HS-27A (cell line): ENCODE data around the gene SNORC.

Experiments
- DNase-seq: peaks from one replicate; pipeline ENCODE4 v3.0.0-alpha.2; 2012; ENCODE audit warnings: low read depth, missing footprints

SNORC gene

DNA sequence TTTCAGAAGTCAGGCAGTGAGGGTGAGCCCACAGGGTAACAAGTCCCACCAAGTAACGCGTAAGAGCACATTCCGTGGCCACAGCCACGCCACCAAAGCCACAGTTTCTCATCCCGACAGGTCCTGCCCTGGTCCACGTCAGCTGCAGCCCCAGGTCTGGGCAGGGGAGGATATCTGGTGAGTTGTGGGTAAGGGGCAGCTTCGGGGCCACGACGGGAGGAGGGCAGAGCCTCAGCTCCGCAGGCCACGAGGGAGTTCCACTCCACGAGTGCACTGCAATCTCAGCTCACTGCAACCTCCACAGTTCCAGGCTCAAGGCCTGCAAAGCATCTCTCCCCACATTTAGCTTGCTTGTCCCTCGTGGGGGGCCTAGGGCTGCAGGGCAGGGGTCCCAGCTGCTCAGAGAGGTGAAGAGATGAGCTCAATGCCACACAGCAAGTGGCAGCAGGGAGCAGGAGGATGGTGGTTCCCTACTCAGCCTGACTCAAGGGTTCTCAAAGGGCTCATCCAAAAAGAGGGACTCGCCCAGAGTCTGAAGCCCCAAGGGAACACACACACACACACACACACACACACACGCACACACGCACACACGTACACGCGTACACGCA, 12.5 kb downstream of the SNORC start:
- DNase-seq = no peak

DNA sequence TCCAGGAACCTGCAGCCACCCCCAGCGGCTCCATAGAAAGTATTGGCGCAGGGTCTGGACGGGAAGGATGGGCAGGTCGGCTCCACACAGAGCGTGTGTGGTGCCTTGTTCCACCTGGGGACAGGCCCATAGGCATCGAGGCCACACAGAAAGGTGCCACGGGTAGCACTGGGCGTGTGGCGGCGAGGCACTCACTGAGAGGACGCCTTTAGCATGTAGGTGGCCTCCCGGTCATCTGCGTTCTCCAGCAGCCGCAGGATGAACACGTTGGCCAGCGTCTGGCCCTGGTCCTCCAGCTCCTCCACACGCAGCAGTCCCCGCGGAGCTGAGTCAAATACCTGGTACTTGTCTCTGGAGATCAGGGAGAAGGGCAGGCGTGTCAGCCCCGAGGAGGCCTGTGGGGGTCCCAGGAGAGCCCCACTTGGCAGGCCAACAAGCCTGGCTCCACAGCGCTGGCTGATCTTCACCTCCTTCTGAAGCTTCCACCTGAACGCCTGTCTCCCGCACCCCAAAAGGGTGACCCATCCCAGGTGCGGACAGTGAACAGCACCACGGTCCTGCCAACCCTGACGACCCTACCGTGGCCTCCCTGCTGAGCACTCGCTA, 13.2 kb downstream of the SNORC start:
- DNase-seq = no peak

DNA sequence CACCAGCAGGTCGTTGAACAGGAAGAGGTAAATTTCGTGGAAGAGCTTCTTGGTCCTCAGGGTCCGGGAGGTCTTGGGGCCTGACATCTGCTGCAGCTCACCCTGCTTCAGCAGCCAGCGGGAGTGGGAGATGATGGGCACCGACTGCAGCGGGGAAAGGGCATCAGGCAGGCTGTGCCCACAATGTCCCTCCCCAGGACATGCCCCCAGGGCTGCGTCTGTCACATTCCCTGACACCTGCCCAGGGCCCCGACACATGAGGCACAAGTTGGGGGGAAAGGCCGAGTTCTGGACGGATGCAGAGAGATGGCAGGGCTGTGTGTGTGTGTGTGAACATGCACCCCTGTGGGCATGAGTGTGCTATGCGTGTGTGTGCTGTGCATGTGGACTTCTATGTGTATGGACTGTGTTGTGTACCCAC, 13.9 kb downstream of the SNORC start:
- no peak for DNase-seq

DNA sequence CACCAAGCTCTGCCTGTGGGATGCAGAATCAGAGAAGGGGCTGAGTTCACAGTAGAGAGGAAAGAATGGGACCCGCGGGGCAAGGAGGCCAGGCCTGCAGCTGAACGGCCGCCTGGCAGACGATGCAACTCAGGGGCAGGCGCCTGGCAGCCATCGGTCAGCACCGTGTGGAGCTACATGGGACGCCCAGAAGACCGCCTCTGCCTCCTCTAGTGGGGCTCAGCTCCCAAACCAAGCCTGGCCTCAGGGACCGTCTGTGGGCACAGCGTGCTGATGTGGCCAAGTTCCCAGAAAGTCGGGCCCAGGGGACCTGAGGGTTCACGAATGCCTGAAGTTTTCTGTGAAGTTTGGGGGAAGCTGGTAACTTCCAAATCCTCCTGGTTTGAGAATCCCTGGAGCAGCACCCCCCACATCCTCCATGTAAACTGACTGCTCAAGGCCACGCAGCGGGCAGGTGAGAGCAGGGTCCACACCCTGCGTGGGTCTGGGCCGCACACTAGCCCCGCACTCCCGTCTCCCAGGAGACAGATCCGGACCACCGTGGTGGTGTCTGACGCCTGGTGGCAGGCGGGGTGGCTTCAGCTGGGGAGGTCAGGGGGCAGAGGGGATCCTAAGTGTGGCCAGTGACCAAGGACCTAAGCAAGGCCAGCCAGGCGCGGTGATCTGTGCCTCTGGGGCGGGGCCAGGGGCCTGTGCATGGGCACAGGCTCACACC, 14.6 kb downstream of the SNORC start:
- DNase-seq = no peak

DNA sequence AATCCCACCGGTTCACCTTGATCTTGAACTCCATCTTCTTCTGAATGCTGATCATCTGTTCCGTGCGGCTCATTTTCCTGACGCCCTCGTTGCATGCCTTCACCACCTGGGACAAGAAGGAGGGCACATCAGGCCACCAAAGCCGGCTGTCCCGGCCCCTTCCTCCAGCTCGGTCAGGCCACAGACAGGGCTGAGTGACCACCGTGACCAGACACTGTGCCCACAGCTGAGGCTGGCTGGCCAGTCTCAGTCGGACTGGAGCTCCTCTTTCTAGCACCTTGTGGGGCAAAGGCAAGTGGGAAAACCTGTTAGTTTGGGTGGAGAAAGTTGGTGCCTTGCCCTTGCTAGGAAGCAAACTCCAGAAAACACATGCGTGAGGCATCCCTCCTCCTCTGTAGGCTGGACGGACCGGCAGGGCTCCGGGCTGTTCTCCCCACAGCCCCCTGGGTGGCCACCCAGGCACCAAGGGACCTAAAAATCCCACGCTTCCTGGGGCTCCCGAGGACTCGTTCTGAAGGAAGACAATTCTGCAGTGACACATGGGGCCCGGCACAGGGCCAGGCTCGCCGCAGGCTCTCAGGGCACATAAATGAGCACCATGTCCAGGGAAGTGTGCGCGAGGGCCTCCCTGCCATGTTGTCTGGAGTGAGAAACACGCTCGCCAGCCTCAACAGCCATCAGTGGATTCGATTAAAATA, 15.3 kb downstream of the SNORC start:
- DNase-seq = no peak

DNA sequence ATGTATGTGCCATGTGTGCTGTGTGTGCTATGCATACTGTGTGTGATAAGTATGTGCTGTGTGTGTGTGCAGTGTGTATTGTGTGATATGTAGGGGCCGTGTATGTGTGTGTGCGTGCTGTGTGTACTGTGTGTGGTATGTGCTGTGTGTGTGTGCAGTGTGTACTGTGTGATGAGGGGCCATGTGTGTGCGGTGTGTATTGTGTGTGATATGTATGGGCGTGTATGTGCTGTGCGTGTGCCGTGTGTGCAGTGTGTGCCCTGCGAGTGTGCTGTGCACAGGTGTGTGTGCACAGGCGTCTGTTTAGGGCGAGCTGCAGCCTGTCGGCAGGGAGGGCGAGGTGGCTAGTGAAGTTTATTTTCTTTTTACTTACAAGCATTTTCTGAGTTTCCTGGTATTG, 16.1 kb downstream of the SNORC start:
- DNase-seq = no peak

DNA sequence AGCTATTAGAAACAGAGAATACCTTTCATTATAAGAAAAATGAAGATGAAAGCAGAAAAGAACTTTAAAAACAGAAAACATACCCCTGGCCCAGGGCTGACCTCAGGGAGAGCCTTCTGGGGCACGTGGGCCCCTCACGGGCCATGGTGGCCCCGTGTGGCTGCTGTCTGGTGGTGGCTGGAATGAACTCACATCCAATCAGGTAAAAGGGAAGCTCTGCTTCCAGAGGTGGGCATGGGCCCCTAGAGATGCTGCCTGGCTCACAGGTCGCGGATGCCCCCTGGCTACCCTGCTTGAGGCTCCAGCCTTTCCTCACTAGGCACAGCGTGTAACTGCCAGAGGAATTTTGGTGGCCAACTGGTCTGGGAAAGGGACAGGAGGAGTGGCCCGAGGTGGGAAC, 16.6 kb downstream of the SNORC start:
- no peak for DNase-seq

DNA sequence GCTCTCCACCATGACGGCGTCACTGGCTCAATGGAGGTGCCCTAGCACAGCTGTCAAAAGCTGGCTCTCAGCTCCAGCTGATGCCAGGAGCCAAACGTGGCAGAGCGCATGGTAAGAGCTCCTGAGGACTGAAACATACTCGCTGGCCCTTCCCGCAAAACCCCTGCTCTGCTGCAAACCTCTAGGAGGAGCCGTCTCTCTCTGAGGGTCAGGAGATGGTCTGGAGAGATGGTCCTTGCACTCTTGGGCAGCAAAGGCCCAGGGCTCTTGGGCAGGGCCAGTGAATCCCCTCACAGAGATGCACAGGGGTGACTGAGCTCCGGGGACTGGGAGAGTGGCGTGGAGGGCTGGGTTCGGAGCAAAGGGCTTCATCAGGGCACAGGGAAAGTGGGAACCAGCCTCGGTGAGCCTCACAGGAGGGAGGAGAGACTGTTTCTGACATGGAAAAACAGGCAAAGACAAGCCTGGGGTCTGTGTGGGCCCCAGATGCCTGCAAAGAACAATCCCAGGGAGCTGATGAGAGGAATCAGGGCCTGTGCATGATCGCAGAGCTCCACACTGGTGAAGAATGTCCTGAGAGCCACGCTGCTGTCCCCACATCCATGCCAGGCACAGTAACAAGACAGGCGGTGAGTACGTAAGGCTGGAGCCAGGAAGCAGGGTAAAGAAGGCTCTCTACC, 17.2 kb downstream of the SNORC start:
- no peak for DNase-seq

DNA sequence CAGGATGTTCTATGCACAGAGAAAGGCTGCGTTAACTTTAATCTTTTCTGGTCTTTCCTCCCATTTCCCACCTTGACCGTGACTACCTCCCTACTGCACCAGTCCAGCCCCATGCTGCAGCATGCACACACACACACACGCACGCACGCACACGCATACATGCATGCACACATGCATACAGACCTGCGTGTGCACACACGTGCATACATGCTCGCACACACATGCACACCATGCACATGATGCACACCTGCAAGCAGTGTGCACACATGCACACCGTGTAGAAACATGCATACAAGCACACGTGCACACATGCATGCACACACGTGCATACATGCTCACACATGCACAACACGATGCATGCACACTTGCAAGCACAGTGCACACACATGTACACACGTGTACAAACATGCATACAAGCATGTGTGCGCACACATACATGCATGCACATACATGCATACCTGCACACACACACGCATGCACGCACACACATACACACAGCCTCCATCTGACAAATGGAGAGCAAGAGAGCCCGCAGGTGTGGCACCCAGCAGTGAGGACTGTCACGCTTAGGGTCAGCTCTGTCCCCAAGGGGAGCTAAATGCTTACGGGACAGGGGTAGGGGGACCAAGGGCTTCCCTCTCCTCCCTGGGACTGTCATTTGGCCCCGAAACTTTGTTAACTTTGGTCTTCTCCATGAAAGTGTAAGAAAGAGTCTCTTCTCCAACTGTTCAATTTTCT, 18.2 kb downstream of the SNORC start:
- DNase-seq = no peak

DNA sequence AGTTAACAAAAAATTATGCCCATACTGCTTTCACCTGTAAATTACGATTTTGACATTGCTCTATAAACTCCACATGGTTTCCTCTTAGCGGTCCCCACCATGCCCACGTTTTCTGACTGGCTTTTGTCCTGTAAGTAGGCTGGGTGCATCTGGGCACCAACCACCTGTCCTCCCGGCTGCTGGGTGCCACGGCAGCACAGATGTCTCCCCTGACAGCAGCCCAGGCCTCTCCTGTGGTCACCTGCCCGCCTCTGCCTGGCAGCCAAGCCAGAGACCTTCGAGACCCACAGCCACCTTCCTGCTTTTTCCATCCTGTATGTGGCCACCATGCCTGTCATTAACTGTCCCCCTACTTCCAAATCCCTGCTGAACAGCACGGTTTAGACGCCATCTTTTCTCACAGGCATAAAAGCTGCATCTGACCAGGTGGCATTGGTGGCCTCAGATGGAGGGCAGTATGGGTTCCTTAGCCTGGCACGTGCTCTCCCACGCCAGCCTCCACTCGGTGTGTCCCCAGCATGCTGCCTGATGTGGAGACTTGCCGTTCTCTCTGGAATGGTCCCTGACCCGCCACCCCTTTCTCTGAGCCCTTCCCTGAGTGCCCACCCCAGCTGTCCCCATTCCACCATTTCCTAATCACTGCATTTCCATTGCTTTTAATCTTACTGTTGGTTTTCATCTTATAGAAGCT, 18.9 kb downstream of the SNORC start:
- no peak for DNase-seq

DNA sequence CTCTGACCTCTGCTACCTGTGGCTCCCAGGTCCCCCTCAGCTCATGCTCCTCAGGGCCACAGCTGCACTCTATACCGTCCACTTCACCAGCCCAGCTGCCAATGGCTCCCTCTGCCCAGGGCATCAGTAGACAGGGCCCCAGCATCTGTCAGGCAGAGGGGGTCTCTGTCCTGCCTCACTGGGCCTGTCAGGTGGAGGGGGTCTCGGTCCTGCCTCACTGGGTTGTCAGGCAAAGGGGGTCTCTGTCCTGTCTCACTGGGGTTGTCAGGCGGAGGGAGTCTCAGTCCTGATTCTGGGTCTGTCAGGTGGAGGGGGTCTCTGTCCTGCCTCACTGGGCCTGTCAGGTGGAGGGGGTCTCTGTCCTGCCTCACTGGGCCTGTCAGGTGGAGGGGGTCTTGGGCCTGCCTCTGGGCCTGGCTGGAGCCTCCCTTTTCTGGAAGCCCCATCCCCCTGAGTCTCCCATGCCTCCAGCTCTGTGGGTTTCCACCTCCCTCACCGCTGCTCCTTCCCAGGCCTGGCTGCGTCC, 19.9 kb downstream of the SNORC start:
- no peak for DNase-seq

DNA sequence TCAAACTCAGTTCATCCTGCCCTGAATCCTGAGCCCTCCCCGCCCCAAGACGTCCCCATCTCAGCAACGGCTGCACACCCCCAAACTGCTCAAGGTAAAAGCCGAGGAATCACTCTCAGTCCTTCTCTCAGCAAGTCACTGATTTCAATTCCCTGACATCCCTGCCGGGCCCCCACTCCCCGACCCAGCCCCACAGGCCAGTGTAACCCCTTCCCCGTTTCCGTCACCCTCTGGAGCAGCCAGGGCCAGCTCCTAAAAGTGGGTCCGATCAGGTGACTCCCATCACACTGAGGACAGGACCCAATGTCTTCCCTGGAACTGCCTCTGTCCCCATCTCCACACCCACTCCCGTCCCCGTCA, 20.5 kb downstream of the SNORC start:
- DNase-seq = no peak

DNA sequence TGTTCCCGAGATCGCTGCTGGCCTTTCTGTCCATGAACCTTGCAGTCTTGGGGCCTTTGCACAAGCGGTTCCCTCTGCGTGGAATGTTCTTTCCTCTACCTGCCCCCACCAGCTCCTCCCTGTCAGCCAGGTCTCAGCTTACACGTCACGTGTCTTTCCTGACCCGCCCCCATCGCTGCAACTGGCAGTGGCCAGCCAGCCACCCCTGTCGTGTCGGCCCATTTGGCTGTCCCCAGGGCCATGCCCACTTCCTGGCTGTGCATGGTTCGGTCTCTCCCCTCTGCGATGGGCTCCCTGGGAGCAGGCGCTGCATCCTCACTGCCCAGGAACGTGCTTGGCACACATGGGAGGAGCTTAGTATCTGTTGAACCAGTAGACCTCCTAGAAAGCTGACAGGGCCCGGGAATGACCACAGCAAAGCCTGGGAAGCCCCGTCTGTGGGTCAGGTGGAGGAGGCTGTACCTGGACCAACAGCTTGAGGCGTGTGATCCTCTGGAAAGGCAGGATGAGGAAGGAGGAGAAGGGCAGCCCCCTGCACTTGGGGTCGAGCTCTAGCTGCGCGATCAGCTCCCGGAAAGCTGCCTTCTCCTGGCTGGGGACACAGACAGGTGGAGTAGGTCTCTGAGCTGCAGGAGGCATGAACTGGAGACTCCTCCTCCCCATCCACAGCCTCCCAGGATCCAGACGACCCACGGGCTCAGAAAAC, 21.0 kb downstream of the SNORC start:
- no peak for DNase-seq

DNA sequence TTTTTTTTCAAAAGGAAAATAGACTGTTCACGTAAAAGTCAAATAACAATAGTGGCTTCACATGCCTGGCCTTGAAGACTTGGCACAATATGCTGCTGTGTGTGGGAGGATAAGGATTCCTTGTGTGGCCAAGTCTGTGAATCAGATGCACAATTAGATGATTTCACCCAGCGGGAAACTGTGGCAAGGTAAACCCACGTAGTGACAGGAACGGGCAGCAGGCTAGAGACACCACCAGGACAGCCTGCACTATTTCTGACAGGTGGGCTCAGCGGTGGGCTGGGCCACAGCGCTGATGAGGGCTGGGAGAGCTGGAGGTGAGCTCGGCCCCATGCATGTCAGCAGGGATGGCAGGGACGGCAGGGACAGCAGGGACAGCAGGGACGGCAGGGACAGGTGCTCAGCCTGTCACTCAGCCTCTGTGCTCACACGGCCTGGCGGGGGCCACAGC, 21.6 kb downstream of the SNORC start:
- no peak for DNase-seq

DNA sequence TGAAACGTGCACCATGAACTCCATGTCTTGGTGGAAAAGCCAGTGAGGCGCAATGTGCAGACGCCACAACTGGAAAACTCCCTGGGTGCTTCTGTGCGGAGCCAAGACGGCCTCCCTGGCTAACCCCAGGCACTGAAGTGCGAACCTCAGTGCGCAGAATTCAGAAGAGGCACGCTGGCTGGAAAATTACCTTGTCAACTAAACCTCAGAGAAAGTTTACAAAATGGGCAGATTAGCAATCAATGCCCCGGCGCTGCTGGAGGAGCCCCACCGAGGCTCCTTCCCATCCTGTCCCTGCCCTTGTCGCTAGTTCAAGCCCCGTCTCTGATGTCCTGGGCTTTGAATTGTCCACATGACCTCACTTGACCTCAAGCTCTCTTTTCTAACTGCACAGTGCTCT, 22.2 kb downstream of the SNORC start:
- DNase-seq = no peak

DNA sequence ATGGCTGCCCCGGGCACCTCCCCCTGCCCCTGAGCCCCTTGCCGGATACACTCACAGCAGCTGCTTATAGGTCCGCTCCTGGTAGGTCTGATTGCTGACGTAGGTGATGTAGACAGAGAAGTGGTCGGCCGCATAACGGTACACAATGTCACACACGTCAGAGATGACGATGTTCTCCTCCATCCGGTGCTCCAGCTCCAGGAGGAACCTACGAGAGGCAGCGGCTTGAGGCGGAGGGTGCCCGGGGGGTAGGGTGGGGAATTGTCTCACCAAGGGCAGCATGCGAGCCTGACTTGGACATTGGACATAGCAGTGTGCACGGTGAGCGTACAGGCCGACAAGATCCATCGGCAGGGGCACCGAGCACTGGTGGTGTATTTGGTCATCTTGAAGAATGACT, 22.8 kb downstream of the SNORC start:
- DNase-seq = no peak

DNA sequence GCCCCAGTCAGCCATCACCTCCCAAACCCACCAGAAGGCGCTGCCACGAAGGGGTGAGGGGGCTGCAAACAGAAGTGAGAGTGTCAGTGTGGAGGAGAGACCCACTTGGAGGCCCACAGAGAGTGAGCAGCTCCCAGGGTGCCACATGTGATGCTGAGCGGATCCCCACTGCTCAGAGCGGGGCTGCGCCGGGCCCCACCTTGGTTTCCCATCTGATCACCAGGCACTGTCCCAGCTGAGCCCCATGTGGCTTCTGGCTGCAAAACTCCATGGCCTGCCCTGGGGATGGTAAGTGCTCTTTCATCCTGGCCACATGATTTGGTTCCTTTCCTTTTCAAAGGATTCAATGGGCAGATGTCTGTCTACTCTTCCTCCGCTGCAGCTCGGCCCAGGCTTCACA, 23.8 kb downstream of the SNORC start:
- no peak for DNase-seq

DNA sequence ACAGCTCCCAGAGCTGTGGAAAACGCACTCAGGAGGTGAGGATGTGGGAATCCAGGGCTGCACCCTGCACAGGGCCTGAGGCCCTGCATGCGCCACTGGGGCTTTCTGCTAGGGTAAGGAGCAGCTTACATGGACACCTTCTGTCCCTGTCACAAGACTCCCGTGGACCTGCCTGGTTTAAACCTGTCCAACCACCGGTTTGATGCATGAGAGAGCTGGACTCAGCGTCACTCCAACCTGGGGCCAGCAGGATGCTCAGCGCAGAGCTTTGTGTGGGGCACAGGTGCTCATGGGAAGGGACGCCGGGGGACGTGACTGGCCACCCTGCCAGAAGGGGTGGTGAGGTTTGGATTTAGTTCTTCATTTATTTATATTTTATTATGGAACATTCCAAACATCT, 24.2 kb downstream of the SNORC start:
- no peak for DNase-seq

DNA sequence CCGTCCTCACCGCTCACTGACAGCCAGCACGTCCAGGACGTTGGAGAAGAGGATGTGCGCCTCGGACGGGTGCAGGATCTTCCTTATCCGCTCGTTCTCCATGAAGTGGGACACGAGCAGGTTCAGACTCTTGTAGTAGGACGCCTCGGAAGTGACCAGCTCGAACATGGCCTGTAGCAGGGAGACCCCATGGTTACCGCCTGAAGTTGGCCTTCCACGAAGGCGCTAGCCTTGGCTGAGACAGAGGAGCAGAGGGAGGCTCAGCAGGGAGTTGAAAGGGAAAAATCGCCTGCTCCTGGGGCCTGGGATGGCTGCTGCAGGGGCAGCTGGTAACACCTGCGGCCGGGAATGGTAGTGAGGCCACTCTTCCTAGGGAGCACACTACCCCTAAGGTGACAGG, 24.7 kb downstream of the SNORC start:
- DNase-seq = no peak

DNA sequence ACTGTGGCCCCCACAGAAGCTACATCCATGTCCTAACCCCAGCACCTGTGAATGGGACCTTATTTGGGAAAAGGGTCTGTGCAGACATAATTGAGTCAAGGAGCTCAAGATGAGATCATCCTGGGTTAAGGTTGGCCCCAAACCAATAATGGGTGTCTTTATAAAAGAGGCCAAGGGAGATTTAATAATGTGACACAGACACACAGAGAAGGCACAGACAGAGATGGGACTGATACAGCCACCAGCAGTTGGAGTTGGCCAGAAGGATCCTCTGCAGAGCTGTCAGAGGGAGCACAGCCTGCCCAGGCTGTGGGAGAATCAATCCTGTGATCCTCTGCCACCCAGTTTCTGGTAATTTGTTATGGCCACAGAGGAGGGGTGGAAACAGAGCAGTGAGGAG, 26.0 kb downstream of the SNORC start:
- no peak for DNase-seq
